GM03348 (cell line): ENCODE results near the gene IL13.
A peak's percentile ranks its signal among the peaks of the same experiment; 100 is the strongest.

Experiments used
- DNase-seq: peaks from one replicate; pipeline ENCODE4 v3.0.0; 2012; ENCODE audit warnings: low spot score

Gene IL13

DNA sequence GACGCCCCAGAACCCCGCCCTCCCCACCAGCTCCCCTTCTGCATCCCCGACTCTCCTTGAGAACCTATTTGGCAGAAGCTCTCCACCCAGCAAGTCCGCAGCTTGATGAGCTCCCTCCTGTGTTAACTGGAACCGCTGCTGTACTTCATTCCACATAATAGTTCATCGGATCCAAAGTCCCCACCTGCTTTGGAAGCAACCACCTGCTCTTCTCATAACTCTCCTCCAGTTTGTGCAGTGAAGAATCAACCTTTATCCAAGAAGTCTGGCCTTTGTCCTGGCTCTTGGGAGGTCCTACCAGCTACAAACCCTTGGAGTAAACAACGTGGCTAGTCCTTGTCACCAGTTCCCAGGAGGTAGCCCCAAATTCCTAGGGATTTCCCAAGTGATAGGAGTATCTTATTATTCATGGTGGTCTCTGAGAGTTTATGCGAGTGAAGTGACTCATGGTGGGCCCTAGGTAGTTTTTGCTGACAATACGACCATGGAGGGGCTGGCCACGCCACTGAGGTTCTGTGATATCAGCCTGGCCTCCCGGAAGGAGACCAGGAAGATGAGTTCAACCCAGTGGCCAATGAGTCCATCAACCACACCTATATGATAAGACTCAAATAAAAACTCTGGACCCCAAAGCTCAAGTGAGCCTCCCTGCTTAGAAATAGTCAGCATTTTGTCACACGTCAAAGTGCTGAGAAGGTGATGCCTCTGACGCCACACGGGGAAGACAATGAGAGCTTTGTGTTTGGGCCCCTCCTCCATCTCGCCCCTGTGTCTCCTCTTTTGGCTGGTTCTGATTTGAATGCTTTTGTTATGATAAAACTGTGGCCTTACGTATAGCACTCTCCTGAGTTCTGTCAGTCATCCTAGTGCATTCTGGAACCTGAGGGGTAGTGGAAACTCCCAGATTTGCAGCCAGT, 12.3 kb downstream of the IL13 start:
- no peak for DNase-seq

DNA sequence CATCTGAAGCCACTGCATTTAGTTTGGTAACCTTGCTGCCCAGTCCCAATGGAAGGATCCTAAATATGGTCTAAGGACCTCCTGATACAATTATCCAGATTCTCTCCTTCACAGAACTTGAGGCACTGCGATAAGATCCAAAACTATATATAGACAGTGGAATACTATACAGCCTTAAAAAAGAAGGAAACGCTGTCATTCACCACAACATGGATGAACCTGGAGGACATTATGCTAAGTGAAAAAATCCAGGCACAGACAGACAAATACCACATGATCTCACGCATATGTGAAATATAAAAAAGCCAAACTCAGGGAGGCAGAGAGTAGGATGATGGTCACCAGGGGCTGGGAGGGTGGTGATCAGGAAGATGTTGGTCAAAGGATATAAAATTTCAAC, 13.0 kb downstream of the IL13 start:
- no peak for DNase-seq

DNA sequence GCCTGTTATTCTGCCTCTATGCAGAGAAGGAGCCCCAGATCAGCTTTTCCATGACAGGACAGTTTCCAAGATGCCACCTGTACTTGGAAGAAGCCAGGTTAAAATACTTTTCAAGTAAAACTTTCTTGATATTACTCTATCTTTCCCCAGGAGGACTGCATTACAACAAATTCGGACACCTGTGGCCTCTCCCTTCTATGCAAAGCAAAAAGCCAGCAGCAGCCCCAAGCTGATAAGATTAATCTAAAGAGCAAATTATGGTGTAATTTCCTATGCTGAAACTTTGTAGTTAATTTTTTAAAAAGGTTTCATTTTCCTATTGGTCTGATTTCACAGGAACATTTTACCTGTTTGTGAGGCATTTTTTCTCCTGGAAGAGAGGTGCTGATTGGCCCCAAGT, 15.5 kb downstream of the IL13 start:
- DNase-seq, result no peak

DNA sequence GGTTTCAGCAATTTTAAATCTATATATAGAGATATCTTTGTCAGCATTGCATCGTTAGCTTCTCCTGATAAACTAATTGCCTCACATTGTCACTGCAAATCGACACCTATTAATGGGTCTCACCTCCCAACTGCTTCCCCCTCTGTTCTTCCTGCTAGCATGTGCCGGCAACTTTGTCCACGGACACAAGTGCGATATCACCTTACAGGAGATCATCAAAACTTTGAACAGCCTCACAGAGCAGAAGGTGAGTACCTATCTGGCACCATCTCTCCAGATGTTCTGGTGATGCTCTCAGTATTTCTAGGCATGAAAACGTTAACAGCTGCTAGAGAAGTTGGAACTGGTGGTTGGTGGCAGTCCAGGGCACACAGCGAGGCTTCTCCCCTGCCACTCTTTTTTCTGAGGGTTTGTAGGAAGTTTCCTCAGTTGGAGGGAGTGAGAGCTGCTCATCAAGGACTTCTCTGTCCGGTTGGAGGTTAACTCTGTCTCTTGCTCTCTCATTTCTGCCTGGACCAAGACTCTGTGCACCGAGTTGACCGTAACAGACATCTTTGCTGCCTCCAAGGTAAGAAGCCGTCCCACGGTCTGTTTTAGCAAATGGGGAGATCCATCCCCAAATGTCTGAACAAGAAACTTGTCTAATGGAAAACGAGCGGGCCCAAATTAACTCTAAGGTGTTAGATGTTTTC, 16.1 kb downstream of the IL13 start, which contains the start of gene IL4:
Gene IL4, plus strand, starts transcription at position 51 of the 692 bp plus-strand sequence. Its CDS starts 62 bp downstream, at position 113.
- DNase-seq, result no peak

DNA sequence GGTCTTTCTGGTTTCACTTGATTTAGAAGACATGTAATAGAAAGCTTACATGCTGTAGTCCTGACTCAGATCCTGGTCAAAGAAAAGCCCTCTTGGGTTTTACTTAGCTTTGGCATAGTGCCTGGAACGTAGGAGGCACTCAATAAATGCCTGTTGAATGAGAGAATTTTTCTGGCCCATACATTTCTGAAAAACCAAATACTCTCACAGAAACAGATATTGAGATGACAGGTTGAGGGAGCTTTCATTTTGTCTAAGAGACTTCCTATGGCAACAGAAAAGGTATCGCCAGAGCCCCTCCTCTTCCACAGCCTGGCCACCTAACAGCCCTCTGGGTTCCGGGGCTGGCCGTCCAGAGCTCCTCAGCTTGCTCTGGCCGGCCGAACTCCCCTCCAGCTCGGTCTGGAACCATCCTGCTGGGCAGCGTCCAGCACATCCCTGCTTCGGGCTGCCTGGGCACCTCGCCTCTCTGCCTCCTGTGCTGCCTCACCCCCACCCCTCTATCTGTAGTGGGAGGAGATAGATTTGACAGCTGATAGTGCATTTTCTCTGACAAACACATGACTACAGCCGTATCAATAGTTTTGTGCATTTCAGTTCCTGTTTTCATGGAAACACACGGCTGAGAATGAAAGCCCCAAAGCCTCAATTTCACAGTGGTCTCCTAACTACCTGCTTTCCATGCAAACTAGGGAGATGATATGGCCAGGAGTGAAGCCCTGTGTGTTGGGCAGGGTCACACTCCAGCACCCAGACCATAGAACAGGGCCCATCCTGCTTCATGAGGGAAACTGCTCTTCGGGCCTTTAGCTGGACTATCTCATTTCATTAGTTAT, 16.9 kb downstream of the IL13 start:
- DNase-seq, result peak; percentile 92

DNA sequence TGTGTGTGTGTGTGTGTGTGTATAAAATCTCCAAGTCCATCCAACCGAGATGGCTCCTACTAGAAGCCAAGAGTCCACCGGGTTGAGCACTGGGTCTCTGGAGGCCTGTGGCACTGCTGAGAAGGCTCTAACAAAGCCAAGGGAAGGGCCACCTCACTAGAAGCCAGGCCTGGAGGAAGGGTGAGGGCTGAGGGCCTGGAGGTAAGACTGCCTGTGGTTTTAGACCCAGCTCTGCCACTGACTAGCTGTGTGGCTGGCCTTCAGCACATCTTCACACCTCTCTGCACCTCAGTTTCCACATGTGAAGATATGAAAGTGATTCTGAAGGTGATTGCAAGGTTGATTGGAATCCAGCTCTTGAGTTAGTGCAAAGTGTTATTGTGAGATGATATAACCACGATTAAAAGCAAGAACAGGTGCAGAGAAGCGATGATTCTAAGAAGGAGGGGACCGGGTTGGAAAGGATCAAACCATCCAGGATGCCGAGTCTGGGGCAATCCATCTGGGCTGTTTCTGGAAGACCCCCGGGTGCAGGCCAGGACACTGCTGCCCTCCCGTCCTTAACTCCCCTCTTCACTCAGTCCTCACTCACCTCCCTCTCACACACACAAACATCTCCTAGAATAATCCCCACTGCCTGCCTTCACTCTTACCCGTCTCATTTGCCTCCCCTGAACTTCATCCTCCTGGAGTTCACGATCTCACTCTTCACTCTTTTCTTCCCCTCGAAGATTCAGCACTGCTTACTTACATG, 18.1 kb downstream of the IL13 start:
- DNase-seq, result no peak

DNA sequence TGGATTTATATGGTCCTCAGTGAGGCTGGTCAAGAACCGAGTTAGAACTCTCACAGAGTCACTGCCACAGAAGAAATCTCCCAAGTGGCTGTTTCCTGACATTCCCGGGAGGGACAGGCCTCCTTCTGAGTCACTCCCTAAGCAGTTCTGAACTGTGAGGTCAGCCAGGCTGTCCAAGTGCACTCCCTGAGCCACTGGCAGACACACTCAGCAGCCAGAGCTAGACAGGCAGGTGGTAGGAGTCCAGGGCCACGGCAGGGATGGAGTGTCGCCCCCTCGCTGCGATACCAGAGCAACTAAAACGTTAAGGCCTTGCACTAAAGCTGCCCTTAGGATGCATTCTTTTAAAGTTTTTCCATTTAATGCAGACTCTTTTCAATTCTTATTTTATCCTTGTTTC, 19.2 kb downstream of the IL13 start:
- DNase-seq, result peak; percentile 94

DNA sequence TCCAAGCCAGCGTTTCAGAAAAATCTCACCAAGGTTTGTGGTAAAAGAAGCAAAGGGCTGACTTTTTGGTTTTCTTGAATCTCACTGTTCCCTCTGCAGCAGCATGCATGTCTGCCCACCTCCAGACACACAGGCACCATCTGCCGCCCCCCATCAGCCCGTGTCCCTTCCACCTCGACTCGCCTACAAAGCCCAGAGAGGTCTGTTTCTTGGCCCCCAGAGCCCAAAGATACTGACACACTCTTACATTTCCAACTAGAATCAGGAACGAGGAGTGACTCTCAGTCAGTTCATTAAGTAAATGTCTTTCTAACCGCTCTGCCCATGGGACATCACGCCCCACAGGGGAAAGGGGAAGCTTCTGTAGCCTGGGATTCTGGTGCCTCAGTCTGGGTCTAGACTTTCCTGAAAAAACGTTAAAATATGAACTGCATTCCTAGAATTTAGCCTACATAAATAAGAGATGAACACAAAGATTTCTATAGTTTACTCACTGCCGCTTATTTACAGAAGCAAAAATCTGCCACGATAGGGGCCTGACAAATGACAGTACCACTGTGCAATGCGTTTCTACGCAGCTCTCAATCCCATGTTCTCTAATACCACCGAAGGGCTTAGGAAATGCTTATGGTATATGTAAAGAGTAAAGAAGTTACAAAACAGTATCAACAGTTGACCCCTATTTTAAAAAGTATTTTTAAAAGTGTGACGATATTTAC, 19.9 kb downstream of the IL13 start:
- no peak for DNase-seq

DNA sequence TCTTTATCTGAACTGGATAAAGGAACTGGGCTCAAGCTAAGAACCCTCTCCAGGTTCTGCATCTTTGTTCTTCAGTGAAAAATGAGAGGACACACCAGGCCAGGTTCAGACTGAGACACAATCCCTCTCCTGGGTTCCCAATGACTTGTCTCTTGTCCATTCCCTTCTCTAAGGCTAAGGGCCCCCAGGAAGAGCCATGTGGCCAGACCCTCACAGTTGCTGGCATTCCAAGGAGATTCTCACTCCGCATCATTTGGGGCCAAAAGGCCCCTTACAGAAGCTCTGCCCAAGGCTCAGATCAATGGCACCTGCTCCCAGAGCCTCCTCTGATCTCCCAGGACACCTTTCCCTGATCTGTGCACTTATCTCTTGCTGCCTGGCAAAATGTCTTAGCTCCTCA, 20.8 kb downstream of the IL13 start:
- DNase-seq, result no peak

DNA sequence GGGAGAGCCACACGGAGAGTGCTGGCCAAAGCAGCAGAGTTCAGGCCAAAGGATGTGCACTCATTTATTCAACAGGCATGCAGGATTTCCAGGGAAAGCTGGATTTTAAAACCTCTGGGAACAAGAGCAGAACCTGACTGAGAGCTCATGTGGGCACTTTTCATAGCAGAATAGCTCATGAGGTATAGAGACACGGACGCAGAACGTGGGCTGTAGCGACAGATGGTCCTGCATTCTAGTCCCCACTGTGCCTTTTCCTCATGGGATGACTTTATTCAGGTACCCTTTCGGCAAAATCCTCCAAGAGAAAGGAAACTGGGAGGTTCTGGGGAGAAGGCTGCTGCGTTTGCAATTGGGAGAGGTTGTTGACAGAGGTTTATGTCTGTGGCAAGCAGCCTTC, 21.2 kb downstream of the IL13 start:
- no peak for DNase-seq

DNA sequence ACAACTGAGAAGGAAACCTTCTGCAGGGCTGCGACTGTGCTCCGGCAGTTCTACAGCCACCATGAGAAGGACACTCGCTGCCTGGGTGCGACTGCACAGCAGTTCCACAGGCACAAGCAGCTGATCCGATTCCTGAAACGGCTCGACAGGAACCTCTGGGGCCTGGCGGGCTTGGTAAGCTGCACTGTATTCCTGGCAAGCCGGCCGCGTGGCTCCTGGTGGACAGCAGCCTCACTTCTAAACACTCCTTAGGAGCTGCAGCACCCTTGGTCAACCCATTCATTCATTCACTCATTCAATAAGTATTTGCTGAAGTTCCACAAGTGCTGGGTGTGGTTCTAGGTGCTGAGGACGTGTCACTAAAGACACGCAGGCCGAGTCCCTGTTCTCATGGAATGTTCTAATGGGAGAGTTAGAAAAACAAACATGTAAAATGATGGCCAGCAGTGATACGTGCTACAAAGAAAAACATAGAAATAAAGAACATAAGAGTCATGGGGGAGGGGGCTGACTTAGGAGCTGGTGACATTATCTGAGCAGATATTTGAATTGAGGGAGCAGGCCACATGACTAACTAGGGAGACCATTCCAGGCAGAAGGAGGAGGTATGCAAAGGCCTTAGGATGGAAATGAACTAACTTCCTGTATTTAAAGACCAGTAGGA, 21.9 kb downstream of the IL13 start:
- DNase-seq, result no peak

DNA sequence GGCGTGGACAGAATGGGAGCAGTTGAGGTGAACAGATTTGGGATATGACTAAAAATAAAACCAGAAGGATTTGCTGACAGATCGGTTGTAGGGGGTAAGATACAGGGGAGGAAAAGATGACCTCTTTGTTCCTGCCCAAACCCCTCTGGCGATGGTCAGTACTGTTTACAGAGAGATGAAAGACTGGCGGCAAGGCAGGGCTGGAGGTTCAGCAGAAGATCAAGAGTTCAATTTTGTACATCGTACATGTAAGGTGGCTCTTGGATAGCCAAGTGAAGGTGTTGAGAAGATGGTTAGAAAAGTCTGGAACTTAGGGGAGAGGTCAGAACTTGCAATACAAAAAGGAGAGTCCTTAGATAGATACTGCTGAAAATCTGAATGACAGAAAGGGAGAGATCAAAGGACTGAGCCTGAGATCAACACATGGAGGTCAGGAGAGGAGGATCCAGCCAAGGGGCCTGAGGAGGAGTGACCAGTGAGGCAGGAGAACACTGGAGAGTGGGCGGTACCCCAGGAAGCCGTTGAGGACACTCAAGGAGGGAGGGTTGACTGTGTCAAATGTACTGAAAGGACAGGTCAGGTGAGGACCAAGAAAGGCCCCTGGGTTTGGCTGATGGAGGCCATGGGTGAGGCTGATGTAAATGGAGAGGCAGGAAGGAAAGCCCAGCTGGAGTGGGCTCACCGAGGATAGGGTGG, 23.0 kb downstream of the IL13 start:
- no peak for DNase-seq

DNA sequence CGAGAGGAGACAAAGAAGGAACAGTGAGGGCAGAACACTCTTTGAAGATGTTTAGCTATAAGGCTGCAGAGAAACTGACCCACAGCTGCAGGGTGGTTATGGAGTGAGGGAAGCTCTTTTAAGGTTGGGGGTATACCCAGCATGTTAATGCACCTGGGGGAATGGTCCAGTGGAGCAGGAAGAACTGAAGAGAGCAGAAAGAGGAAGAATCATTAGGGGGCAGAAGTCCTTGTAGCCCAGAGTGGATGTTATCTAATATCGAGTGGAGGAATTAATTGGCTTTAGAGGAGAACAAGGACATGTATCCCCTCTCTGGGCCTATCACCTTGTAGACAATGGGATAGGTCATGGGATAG, 23.5 kb downstream of the IL13 start:
- DNase-seq, result no peak

DNA sequence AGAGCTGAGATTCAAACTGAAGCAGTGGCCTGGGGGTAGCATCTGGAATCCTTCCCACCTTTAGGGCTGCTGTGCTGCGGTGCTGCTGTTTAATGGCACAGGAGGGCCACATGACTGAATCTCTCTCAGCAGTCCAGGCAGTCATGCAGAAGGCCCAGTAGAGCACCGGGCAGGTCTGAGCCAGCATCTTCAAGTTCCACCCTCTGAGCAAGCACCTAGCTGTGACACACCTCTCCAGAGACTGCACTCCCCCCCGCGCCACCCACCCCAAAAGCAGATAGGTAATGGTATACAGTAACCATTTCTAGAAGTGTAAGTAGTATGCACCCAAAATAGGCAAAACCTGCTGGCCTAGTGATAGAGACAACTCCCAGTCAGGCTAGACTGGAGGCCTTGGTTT, 24.0 kb downstream of the IL13 start:
- DNase-seq, result no peak

DNA sequence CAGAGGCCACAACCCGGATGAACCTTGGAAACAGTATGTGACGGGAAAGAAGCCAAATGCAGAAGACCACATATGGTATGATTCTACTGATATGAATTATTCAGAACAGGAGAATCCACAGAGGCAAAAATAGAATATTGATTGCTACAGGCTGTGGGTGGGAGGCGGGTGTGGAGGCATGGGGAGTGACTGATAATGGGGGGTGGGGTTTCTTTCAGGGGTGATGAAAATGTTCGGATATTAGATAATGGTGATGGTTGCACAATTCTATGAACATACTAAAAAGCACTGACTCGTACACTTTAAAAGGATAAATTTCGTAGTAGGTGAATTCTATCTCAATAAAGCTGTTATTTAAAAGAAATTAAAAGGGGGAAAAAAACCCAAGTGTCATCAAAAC, 26.5 kb downstream of the IL13 start:
- DNase-seq, result no peak

DNA sequence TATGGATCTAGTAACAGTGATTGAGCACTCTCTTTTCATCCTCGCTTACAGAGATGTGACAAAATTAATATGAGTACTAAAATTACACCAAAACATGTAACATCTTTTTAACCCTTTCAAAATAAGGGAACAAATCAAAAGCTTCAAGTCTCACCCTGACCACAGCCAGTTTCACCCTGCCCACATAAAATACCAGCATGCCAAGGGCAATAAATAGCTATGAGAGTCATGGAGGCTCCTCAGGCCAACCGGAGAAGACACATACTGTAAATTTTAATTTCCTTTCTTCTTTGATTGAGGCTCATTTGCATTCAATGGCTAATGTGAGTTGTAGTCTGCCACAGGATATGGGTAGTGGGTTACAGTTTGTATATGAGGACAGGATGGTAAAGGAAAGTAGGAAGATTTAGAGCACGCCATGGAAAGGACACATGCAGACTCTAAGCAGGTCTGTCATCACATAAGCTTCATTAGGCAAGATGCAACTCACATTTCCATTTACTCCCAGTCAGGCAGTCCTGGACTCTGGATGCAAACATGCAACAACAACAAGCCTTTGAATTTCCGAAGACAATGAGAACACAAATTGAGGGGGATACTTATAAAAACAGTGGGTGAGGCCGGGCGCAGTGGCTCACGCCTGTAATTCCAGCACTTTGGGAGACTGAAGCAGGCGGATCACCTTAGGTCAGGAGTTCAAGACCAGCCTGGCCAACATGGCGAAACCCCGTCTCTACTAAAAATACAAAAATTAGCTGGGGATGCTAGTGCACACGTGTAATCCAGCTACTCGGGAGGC, 27.1 kb downstream of the IL13 start:
- DNase-seq, result no peak

DNA sequence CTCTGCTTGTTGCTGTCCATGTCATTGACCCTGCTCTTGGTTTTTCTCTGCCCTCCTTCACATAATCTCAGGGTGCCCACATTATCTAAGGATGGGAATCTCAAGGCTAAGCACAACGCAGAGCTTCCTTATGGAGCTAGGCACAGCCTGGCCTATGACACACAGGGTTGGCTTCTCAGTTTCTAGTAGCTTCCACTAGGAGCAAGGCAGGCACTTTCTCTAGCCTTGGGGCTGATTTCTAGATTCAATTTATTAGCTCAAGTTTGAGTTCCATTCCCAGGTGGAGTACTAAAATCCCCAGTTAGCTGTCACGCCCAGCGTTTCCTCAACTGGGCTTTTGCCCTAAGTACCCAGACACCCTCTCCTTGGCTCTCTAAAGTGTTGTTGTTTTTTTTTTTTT, 28.2 kb downstream of the IL13 start:
- no peak for DNase-seq

DNA sequence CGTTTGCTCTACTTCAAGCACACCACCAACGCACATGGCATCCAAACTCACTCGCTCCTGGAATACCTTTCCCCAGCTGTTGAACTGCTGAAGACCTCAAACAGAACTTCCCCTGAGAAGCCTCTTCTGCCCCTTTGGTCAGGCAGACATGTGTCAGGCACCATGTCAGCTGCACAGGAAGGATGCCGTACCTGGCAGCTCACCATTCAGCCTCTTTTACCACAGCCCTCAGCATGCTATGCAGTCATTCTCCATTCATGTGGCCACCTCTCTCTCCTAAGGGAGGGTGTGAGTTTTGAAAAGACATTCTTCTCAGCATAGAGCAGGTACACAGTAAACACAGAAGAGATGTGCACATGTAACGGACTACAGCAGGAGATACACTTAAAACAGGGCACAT, 30.0 kb downstream of the IL13 start:
- no peak for DNase-seq
